Upper lobe of left lung (tissue), 6 donors: Measurements from ENCODE around the gene KIRREL3. TPM values are rescaled to one million over a fixed set of nuclear protein-coding genes. Genes with fewer than 3 reads are reported as not detected.

Experiments used
- ATAC-seq, 2 donors: fragments of 200-7000 bp; cut with Tn5 transposase; one replicate each; pipeline ENCODE4 v1.9.1; 2022; ENCODE audit warnings: mild to moderate bottlenecking in 2 of 2, moderate library complexity in 2 of 2; ENCODE audit not compliant: low FRiP score in 2 of 2
- DNase-seq, 2 donors: peaks; one replicate each; pipeline ENCODE4 v3.0.0-alpha.2; 2019 to 2020
- H3K27ac ChIP-seq, 4 donors: fragments of 200-600 bp; sonication (generic); one replicate each; pipeline ENCODE4 v1.5.1; 2016 to 2019
- H3K27me3 ChIP-seq, 4 donors: fragments of 200-600 bp; sonication (generic); one replicate each; pipeline ENCODE4 v1.5.1; 2017 to 2019
- H3K36me3 ChIP-seq, 4 donors: fragments of 200-600 bp; sonication (generic); one replicate each; pipeline ENCODE4 v1.5.1; 2016 to 2019
- H3K4me1 ChIP-seq, 4 donors: fragments of 200-600 bp; sonication (generic); one replicate each; pipeline ENCODE4 v1.5.1; 2018 to 2019
- H3K4me3 ChIP-seq, 4 donors: fragments of 200-600 bp; sonication (generic); one replicate each; pipeline ENCODE4 v1.5.1; 2017 to 2019; ENCODE audit warnings: mild to moderate bottlenecking in 2 of 4, moderate library complexity in 1 of 4
- H3K9me3 ChIP-seq, 4 donors: fragments of 200-600 bp; sonication (generic); one replicate each; pipeline ENCODE4 v1.5.1; 2018 to 2019
- CTCF ChIP-seq, 6 experiments: fragments of 450-650 bp in 4 of 6; fragments of 200-600 bp in 2 of 6; sonication (generic) in 2 of 6; IDR thresholded peaks; one replicate each; pipeline ENCODE4 v1.5.1; 2016 to 2019; ENCODE audit warnings: antibody characterized with exemption in 6 of 6
- EP300 ChIP-seq, 4 donors: sonication (generic); formaldehyde crosslinking; IDR thresholded peaks; one replicate each; pipeline ENCODE4 v1.5.1; 2017; ENCODE audit warnings: antibody characterized with exemption in 4 of 4, control low read depth in 2 of 4
- POLR2A ChIP-seq, 4 donors: fragments of 450-650 bp; IDR thresholded peaks; one replicate each; pipeline ENCODE4 v1.5.1; 2016 to 2017; ENCODE audit warnings: antibody characterized with exemption in 4 of 4, mild to moderate bottlenecking in 2 of 4
- POLR2AphosphoS5 ChIP-seq, 2 donors: sonication (generic); formaldehyde crosslinking; IDR thresholded peaks; one replicate each; pipeline ENCODE4 v1.5.1; 2017; ENCODE audit warnings: antibody characterized with exemption in 2 of 2
- WGBS, 2 donors: methylation state at CpG; one replicate each; pipeline ENCODE4 v1.1.5; 2017 to 2018; 5-methylcytosine and 5-hydroxymethylcytosine counted together
- total RNA-seq, 6 donors: library from RNA; depleted of rRNA in 4 of 6; stranded (reverse); fragments of >200 nt in 4 of 6; gene quantifications; one replicate each; pipeline versions ENCODE4 v1.1.0 to v1.2.1, GENCODE V29; 2016 to 2021
- donor health status: DM: no; HTN: no; CAD: no; lungs with moderate emphysema.
- donor health status: DM: no; HTN: yes; CAD: no; lungs with severe emphysema.

Gene KIRREL3
- total RNA-seq, 6 donors from 2014 or later = 0.22 to 0.24 TPM; not detected in 4

GRCh38 chr11:126853732-126854131 is 146.8 kb downstream of the KIRREL3 start:
- ATAC-seq (no peak), DNase-seq (no peak)
- WGBS, 2 donors = 51 to 68% methylated on average over 2 of the region's 2 CpGs
- no peak overlapping the region for H3K4me3 ChIP-seq
- H3K36me3 ChIP-seq = no peaks in the 10 kb centered on the region
- no peaks in the 10 kb centered on the region for H3K27me3 ChIP-seq
- H3K4me1 ChIP-seq = no peaks in the 10 kb centered on the region
- no peaks in the 10 kb centered on the region for H3K9me3 ChIP-seq
- no peak overlapping the region for H3K27ac ChIP-seq
- TF ChIP-seq CTCF (IDR thresholded peaks at IDR 0.05) = no peak
- no peak for TF ChIP-seq POLR2AphosphoS5 (IDR thresholded peaks at IDR 0.05)
- no peak for TF ChIP-seq POLR2A (IDR thresholded peaks at IDR 0.05)

- DNase-seq (no peak), ATAC-seq (no peak)
- no peaks in the 10 kb centered on the region for H3K27me3 ChIP-seq
- no peaks in the 10 kb centered on the region for H3K36me3 ChIP-seq
- H3K4me1 ChIP-seq = no peaks in the 10 kb centered on the region
- no peak overlapping the region for H3K27ac ChIP-seq
- TF ChIP-seq EP300 (IDR thresholded peaks at IDR 0.05) (no peak), CTCF (IDR thresholded peaks at IDR 0.05) (no peak), POLR2A (IDR thresholded peaks at IDR 0.05) (no peak), POLR2AphosphoS5 (IDR thresholded peaks at IDR 0.05) (no peak)
- no peak overlapping the region for H3K4me3 ChIP-seq
- H3K9me3 ChIP-seq = no peaks in the 10 kb centered on the region
- WGBS, 2 donors = 86 to 88% methylated on average over 2 of the region's 2 CpGs
Observed at GRCh38 chr11:126844789-126845188, 155.8 kb downstream of the KIRREL3 start.

GRCh38 chr11:126843096-126843495 is 157.5 kb downstream of the KIRREL3 start:
- no peak for ATAC-seq
- WGBS, 2 donors = 82 to 90% methylated on average over 5 of the region's 5 CpGs

GRCh38 chr11:126841999-126842398 is 158.6 kb downstream of the KIRREL3 start:
- 78 to 80% methylated on average over 6 of the region's 6 CpGs for WGBS, 2 donors
- no peak for TF ChIP-seq EP300 (IDR thresholded peaks at IDR 0.05)
- no peak for TF ChIP-seq CTCF (IDR thresholded peaks at IDR 0.05)
- no peak for TF ChIP-seq POLR2AphosphoS5 (IDR thresholded peaks at IDR 0.05)
- no peak for TF ChIP-seq POLR2A (IDR thresholded peaks at IDR 0.05)

More at GRCh38 chr11:126843096-126843495, 157.5 kb downstream of the KIRREL3 start:
- no peak overlapping the region for H3K4me3 ChIP-seq
- TF ChIP-seq POLR2A (IDR thresholded peaks at IDR 0.05) = no peak
- TF ChIP-seq EP300 (IDR thresholded peaks at IDR 0.05) = no peak
- no peak for TF ChIP-seq CTCF (IDR thresholded peaks at IDR 0.05)
- no peak for TF ChIP-seq POLR2AphosphoS5 (IDR thresholded peaks at IDR 0.05)
- no peak overlapping the region for H3K27ac ChIP-seq
- no peaks in the 10 kb centered on the region for H3K36me3 ChIP-seq
- H3K4me1 ChIP-seq = no peaks in the 10 kb centered on the region
- no peaks in the 10 kb centered on the region for H3K27me3 ChIP-seq
- DNase-seq = no peak
- H3K9me3 ChIP-seq = no peaks in the 10 kb centered on the region

DNA sequence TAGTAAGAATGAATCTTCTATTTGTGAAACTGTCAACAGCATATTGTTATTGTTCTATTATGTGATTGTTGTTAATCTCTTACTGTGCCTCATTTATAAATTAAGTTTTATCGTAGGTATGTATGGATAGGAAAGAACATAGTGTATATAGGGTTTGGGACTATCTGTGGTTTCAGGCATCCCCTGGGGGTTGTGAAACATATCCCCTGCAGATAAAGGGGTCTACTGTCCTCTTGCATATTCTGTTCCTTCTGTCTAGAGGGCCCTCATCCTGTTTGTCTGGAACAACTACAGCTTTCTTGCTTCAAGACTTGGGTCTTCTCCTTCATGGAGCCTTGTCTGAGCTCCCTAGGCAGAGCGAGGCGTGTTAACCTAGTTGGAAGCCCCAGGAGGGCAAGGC is 159.6 kb downstream of the KIRREL3 start:
- no peak overlapping the region for H3K27ac ChIP-seq
- no peaks in the 10 kb centered on the region for H3K4me1 ChIP-seq
- H3K4me3 ChIP-seq = no peak overlapping the region
- no peaks in the 10 kb centered on the region for H3K9me3 ChIP-seq
- no peaks in the 10 kb centered on the region for H3K27me3 ChIP-seq
- no peak for DNase-seq
- TF ChIP-seq POLR2A (IDR thresholded peaks at IDR 0.05) = no peak
- TF ChIP-seq CTCF (IDR thresholded peaks at IDR 0.05) = no peak
- TF ChIP-seq POLR2AphosphoS5 (IDR thresholded peaks at IDR 0.05) = no peak
- no peak for TF ChIP-seq EP300 (IDR thresholded peaks at IDR 0.05)
- no peaks in the 10 kb centered on the region for H3K36me3 ChIP-seq
- ATAC-seq = no peak
- 91 to 98% methylated on average over 3 of the region's 3 CpGs for WGBS, 2 donors

More at GRCh38 chr11:126841999-126842398, 158.6 kb downstream of the KIRREL3 start:
- Histone ChIP-seq H3K27ac (no peak overlapping the region), H3K36me3 (no peaks in the 10 kb centered on the region), H3K9me3 (no peaks in the 10 kb centered on the region), H3K4me1 (no peaks in the 10 kb centered on the region), H3K4me3 (no peak overlapping the region), H3K27me3 (no peaks in the 10 kb centered on the region)
- DNase-seq (no peak), ATAC-seq (no peak)
